BE2C (cell line): ENCODE results near the gene TOP2B.

Source experiments
- DNase-seq: peaks from one replicate; pipeline ENCODE4 v3.0.0-alpha.2; 2020
- H3K27me3 ChIP-seq: fragments of 250-450 bp; sonication (Bioruptor Pico); 2 replicates; pipeline ENCODE4 v1.5.1; 2020; ENCODE audit warnings: mild to moderate bottlenecking
- H3K36me3 ChIP-seq: fragments of 250-450 bp; sonication (Bioruptor Pico); 2 replicates; pipeline ENCODE4 v1.5.1; 2020; ENCODE audit warnings: mild to moderate bottlenecking
- H3K4me1 ChIP-seq: fragments of 250-450 bp; sonication (Bioruptor Pico); 2 replicates; pipeline ENCODE4 v1.5.1; 2020
- H3K4me3 ChIP-seq: 2 replicates; pipeline ENCODE4 v1.5.1; 2011; ENCODE audit warnings: low read depth, low read length
- H3K9me3 ChIP-seq: fragments of 250-450 bp; sonication (Bioruptor Pico); 2 replicates; pipeline ENCODE4 v1.5.1; 2020
- CTCF ChIP-seq: IDR thresholded peaks from 2 replicates; pipeline ENCODE4 v1.5.1; 2012; ENCODE audit warnings: mild to moderate bottlenecking, low read depth, low read length

Gene TOP2B

DNA sequence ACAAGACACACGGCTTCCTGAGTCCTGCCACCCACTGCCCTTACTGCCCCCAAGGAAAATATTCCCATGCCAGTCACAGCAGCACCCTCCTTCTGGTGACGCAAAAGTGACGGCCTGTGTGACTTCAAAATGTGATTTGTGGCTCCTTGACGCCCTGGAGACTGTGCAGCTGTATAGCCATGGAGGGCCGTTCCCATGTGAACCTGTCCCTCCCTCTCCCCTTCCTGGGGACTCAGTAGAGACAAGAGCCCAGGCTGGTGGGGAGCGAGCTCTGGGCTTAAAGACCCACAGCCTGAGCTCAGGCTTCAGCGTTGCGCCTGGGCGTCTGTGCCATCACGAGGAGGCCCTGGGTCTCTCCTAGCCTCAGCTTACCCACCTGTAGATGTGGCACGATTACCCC is 78.2 kb downstream of the TOP2B start:
- no peak for TF ChIP-seq CTCF
- Histone ChIP-seq H3K4me1 (no peaks in the 10 kb centered on the region), H3K27me3 (no peaks in the 10 kb centered on the region), H3K9me3 (no peaks in the 10 kb centered on the region), H3K36me3 (no peaks in the 10 kb centered on the region), H3K4me3 (no peak overlapping the region)
- no peak for DNase-seq

DNA sequence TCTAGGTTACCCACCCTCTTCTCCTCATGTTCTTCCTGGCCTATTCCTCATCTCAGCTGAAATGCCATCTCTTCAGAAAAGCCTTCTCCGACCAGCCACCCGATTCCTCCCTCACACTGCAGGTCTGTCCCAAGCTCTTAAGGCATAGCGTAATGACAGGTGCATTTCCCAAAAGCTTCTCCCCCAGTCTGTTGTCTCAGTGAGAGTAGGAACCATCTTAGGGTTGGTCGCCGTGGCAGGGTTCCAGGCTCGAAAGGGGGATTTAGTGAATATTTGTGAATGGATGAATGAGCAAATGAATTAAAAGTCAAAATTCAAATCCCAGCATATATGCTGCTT is 78.6 kb downstream of the TOP2B start:
- no peak for DNase-seq
- Histone ChIP-seq H3K9me3 (no peaks in the 10 kb centered on the region), H3K27me3 (no peaks in the 10 kb centered on the region), H3K4me1 (no peaks in the 10 kb centered on the region), H3K36me3 (no peaks in the 10 kb centered on the region), H3K4me3 (no peak overlapping the region)
- no peak for TF ChIP-seq CTCF

DNA sequence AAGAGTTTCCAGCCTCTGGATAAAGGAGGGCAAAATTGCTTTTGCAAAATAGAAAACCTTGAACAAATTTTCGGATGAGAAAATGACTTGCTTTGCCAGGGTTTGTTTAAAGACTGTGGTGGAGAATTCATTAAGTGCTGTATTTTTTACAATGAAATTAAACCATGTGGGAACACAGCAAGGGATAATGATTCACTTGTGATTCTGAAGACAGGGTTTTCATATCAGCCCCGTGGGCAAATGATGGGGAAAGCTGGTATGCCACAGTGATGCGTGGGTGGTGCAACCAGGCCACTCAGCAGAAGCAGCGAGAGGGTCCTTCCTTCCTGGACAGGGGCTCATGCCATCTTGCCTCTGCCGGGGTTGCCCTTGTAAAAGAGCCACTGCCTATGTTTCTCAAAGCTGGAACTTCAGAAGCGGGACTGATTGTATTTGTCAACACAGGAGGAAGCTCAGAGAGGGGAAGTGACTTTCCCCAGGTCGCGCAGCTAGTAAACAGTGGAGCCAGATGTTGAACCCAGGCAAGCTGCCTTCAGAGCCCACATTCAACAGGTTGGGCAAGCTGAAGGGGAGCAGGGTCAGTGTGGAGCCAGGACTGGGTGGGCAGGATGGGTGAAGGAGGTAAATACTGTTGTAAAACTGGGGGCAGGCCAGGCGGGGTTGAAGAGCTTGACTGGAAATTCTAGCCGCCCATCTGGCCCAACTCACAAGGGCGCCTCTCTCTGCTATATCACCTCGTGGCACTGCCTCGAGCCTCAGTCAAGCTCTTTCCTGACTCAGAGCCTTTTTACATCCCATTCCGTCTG is 79.1 kb downstream of the TOP2B start:
- Histone ChIP-seq H3K4me3 (no peak overlapping the region), H3K4me1 (no peaks in the 10 kb centered on the region), H3K9me3 (no peaks in the 10 kb centered on the region), H3K27me3 (no peaks in the 10 kb centered on the region), H3K36me3 (no peaks in the 10 kb centered on the region)
- DNase-seq, result no peak
- TF ChIP-seq CTCF, result no peak

DNA sequence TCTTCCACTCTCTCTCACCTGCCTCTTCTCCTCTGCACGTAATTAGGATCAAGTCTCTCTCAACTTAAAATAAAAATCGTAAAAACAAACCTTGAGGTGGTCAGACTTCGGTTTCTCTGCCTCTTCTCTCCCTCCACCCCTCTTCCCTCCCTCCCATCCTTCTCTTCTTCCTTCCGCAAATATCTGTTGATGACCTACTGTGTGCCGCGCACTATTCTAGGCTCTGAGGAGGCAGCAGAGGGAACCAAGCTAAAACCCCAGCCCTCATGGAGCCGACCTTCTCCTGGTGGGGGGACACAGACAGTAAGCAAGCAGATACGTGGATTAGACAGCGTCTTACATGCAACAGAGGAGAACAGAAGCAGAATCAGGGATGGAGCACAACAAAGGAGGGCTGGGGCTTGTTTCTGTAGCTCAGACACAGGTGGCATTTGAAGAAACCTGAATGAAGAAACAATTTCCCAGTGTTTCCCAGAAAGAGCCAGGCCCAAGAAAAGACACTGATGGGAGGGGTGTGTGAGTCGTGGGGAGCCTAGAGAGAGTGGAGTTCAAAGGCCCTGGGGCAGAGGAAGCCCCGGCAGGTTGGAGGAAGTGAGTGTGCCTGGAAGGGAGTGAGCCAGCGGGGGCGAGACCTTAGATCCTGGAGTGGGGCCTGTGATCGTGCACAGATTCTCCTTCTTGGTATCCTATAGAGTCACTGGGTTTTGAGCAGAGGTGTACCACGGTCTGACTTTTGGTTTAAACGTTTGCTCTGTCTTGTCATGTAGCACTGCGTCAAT is 80.5 kb downstream of the TOP2B start:
- no peaks in the 10 kb centered on the region for H3K4me1 ChIP-seq
- H3K27me3 ChIP-seq, result no peaks in the 10 kb centered on the region
- no peak for TF ChIP-seq CTCF
- no peaks in the 10 kb centered on the region for H3K36me3 ChIP-seq
- no peak overlapping the region for H3K4me3 ChIP-seq
- no peaks in the 10 kb centered on the region for H3K9me3 ChIP-seq
- no peak for DNase-seq

DNA sequence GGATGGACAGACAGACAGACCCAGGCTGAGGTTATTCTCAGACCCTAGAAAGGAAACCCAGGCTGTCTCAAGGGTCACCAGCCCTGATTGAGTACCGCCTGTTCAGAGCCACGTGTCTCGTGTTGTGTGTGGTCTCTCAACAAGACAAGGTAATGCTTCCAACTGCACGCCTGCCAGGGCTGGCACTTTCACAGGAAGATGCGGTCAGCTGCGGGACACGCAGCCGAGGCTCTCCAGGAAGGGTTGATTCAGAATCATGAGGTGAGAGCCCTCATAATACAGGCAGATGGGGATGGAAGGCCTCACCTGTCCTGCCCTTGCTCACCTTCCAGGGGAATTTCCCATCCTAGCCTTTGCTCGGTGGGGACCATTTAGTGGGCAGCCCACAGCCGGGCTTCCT is 81.4 kb downstream of the TOP2B start:
- Histone ChIP-seq H3K4me1 (no peaks in the 10 kb centered on the region), H3K9me3 (no peaks in the 10 kb centered on the region), H3K27me3 (no peaks in the 10 kb centered on the region), H3K36me3 (no peaks in the 10 kb centered on the region), H3K4me3 (no peak overlapping the region)
- TF ChIP-seq CTCF, result no peak
- DNase-seq, result no peak

DNA sequence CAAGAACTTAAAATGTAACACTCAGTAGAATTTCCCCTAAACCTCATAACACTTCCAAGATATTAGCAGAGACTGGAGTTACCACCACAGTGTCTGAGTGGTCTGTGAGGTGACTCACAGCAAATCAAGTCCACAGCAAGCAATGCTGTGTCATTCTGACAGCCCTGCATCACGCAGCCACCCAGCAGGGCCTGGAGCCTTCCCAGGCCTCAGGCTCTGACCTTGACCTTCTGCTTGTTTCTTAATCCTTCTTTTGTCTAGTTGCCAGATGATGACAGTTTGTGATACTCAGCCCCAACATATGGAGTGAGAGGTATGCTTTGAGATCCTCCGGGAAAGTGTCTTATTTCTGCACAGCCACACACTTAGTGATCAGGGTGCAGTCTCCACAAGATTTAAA is 82.5 kb downstream of the TOP2B start:
- no peak overlapping the region for H3K4me3 ChIP-seq
- TF ChIP-seq CTCF, result no peak
- no peaks in the 10 kb centered on the region for H3K36me3 ChIP-seq
- no peaks in the 10 kb centered on the region for H3K4me1 ChIP-seq
- no peak for DNase-seq
- H3K9me3 ChIP-seq, result no peaks in the 10 kb centered on the region
- H3K27me3 ChIP-seq, result no peaks in the 10 kb centered on the region
